ENCODE data around the gene MED12L.
"Not testable (repeated sequence)": the region's sequence is repeated elsewhere in the genome, so short reads cannot be mapped to it uniquely, and the experiment has no call there.

Gene MED12L

DNA sequence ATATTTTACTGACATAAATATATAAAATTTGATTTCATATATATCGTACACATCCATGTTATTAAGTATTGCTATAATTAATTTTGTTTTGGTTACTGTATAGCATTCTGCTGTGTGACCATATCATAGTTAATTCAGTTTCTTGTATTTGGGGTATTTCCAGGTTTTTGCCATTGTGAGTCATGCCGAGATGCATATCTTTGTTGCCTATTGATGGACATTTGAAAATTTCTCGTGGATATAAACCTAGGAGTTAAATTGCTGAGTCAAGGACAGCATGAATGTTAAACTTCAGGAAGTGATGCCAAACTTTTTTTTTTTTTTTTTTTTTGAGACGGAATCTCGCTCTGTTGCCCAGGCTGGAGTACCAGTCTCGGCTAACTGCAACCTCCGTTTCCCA lies 151.3 kb downstream of the MED12L start:
- DNase-seq (ENCODE audit: low read depth): peak; percentile 5

DNA sequence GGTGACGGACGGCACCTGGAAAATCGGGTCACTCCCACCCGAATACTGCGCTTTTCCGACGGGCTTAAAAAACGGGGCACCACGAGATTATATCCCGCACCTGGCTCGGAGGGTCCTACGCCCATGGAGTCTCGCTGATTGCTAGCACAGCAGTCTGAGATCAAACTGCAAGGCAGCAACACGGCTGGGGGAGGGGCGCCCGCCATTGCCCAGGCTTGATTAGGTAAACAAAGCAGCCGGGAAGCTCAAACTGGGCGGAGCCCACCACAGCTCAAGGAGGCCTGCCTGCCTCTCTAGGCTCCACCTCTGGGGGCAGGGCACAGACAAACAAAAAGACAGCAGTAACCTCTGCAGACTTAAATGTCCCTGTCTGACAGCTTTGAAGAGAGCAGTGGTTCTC lies 156.5 kb downstream of the MED12L start:
- not testable (repeated sequence) for DNase-seq (ENCODE audit: low read depth)

DNA sequence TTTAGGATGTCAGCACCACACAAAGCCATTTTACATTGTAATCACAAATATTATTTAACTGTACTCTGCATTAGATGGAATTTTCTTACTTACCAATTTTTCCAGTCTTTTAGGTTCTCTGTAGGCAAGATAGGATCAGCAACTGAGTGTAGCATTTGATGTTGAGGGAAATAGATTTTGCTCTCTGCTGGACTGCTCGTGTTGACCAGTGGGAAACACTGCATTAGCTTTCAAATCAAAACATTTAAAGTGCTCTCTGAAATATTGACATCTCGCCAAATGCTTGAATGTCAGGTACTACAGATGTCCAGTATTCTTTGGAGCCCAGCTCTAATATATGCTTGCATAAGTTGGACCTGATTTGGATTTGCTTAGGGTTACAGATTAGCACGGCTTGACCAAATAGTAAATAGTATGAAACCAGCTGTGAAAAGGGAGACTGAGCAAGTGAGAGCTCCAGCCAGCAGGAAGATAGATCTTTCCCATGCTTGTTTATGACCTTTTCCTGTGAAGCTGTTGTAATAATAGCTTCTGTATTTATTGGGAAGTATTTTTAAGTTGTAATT lies 163.4 kb downstream of the MED12L start:
- DNase-seq (ENCODE audit: low read depth): no peak

DNA sequence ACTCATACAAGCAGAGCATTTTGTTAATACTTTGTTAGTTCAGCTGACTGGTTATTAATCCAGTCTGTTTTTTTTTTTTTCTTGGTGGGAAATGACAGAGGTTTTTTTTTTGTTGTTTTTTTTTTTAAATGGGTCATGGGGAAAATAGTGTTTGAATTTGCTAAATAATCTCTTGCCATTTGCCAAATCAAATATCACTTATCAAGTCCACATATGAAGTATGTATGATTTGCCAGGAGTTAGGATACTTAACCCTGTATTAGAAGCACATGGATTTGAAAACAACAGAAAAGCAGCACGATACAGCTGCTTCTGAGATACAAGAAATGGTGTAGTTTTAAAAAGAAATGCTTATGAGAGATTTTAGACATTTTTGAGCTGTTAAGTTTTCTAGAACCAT lies 171.3 kb downstream of the MED12L start:
- no peak for DNase-seq (ENCODE audit: low read depth)

DNA sequence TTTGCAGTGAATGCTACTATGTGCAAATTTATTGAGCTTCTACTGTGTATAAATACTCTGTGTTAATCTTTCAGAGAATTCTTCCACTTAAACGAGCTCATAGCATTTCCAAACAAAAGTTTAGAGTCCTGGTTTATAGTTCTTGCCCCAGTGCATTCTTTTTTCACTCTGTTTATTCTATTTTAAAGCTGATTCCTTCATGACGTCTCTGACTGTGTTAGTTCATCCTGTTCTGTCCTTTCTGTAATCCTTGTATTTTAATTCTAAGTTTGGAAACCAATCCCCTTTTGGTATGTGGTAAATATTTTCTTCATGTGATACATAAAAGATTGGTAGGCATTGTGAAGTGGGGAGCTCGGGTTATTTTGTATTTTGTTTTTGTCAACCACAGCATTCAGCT lies 174.2 kb downstream of the MED12L start:
- no peak for DNase-seq (ENCODE audit: low read depth)

DNA sequence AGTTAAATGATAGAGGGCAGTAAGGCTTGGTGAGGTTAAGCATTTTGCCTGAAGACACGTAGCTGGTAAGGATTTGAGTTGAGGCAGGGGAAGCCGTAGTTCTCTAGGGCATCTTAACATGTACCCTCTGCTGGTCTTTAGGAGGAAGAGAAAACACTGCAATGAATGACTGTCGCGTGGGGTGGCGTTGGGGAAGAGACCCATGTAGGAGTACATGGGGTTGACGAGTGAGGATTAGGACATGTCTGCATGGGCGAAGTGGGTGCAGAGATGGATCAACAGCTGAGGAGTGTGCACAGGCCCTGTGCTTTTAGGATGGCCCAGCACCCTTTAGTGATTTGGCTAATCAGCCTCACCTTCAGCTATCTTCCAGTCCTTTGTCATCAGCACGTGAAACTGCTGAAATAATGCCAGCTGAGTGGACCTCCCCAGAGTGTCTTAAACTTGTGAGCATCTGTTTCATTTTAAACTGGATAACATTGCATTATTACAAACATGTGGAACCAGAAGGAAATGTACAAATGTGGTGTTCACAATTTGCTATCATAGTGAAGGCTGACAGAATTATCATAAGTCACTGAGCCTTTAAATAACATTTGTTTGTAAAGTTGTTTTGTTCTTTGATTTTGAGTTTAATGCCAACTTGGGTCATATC lies 177.5 kb downstream of the MED12L start:
- DNase-seq (ENCODE audit: low read depth): no peak

DNA sequence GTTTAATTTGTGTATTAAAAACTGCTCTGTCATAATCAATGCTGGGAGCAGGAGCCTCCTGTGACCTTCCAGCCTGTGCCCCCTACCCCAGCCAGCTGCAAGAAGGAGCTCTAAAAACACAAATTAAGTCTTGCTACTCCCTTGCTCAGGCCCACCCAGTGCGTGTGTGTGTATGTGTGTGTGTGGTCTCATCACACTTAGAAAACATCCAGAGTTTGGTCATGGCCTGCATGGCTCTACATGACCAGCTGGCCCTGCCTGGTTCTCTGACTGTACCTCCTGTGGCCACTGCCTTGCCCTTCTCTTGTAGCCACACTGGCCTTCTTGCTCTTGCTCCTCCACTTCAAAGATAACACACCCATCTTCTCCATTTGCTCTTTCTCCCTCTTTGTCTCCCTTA lies 179.1 kb downstream of the MED12L start:
- DNase-seq (ENCODE audit: low read depth): no peak

DNA sequence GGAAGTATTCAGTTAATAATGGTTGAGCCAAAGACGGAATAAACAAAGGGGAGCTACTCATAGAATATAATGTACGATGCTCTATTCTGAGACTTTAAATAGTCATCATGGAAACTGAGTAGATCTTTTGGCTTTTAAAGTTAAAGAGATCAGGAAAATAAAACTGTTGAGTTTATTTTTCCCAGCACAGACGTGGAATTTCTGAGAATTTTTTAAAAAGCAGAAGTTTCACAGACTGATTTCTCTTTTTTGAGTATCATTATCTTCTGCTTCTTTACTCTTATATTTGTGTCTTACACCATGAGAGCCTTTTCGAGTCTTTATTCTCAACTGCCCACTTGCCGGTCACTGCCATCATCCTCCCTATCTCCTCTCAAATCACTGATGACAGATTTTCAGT lies 179.7 kb downstream of the MED12L start:
- no peak for DNase-seq (ENCODE audit: low read depth)

DNA sequence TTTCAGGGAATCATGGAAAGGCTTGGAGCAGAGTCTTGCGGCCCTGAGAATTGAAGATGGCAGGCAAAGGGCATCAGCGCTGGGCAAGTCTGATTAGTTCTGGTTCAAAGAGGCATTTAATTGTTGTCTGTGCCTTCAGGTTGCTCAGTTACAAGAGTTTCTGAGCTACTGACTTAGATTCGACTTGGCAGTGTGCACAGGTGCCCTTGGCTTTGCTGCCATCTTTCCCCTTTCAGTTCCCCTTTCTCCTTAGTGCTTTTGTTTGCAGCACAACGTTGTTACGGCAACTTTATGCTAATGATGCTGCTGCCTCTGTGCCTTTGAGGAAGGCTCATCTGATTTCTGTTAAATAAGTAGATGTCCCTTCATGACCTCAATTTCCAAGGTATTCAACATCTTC lies 180.4 kb downstream of the MED12L start:
- DNase-seq (ENCODE audit: low read depth): no peak

DNA sequence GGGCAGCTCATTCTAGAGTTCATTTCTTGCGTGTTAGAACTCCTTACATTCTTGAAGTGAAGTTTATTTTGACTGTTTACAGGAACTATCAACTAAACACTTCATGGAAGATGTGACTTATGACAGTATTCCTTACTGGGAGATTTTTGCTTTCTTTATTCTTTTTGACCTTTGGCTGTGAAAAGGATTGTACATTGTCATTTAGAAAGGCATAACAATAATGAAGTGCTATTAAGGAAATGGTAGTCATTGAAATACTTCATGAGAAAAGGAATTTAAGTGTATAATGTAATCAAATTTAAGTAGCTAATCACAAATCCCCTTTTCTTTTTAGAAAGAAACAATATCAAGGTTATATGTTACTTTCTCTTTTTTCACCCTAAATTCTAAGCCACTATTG lies 181.6 kb downstream of the MED12L start:
- no peak for DNase-seq (ENCODE audit: low read depth)

DNA sequence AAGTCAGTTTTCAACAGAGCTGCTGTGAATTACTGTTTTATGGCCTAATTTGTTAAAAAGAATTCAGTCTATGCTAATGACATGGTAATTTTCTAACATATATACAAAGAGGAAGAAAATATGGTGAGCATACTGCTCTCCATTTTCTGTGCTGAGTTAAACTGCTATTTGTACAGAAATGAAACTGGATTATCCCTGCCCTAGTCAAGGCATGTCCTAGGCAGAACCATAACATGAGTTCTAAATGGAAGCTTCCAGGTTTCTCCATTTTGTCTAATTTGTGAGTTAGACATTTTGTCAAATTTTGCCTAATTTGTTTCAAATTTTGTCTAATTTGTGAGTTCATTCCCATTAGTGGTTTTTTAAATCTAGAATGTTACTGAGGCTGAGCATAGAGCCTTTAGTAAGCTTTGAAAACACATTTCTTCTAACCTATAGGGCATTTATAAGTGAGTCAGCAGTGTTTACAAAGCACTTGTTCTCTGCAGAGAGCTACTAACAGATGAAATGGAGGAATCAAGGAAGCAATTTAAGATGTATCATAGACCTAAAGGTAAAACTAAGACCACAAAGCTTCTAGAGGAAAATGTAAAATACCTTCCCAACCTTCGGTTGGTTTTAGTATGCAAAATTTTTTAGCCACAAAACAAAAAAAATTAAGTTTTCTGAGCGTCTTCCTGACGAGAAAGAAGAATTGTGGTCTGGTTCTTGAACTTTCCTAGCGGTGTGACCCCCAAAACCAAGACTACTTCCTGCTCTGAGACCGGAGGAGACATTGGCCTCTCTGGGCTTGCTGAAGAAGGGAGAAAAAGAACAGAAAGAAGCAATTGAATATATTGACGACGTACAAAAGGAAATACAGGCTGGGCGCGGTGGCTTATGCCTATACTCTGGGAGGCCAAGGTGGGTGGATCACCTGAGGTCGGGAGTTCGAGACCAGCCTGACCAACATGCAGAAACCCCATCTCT lies 183.1 kb downstream of the MED12L start:
- no peak for DNase-seq (ENCODE audit: low read depth)

DNA sequence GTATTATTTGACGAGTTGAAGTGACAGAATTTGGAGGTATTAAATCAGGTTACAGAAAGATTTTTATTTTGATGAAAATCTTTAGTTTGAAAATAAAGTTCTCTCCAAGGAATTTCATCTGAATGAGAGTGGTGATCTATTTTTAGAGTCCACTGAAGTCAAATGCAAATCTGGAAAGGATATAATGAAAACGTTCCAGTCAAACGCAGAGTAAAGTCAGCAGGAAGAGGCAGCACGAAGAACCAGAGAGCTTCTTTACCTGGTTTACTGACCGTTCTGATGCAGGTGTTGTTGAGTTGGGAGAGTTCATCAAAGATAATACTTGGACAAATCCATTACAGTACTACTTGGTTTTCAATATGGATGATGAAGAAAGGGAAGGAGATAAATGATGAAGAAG lies 184.2 kb downstream of the MED12L start:
- no peak for DNase-seq (ENCODE audit: low read depth)

DNA sequence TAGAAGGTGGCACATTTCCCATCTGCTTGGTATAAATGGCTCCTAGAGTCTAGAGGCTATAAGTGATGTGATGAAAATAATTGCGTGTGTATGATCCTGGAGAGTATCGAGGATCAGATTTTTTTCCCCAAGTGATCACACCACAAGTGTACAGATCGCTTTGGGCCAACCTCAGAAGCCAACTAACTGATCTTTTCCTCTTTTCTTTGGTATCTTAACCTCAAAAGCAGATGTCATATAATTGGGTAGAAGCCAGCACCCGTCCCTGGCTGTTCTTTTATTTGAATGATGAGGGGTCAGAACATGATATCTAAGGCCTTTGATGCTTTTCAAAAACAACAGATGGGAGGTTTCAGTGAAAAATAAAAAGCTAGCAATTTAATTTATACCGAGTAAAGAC lies 189.6 kb downstream of the MED12L start:
- no peak for DNase-seq (ENCODE audit: low read depth)

DNA sequence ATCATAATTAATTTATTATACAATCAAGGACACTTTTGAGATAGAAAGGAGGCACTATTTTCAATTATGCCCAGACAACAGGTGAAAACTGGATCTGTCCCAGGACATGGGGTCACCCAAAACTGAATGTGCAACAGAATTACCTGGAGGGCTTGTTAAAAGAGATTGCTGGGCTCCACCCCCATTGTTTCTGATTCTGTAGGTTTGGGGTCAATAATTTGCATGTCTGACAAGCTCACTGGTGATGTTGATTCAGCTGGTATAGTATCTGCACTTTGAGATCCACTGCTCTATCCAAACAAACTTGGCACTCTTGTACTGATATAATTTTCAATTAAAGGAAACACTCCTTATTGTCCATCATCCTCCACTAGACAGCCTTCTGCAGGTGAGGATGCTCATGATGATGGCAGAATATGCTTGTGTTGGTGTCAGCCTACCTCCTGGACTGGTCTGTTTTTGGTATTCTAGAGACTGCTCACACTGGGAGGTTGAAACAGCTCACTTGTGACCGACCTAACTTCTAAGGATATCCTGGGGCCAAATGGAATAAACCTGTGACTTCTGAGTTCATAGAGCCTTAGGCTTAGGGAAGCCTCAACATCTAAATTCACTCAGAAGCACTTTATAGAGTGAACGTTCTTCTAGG lies 190.7 kb downstream of the MED12L start:
- DNase-seq (ENCODE audit: low read depth): no peak

DNA sequence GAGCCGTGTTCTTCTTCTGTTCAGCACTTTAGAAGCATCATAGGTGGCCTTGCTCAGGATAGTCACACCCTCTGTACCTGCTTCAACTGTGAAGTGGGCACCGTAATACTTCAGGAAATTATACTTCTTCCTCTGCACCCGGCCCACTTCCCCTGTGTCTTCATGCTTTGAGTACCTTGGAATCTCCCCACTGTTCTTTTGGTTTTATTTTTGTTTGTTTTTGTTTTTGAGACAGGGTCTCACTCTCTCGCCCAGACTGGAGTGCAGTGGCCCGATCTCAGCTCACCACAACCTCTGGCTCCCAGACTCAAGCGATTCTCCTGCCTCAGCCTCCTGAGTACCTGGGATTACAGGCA lies 191.2 kb downstream of the MED12L start:
- DNase-seq (ENCODE audit: low read depth): no peak

DNA sequence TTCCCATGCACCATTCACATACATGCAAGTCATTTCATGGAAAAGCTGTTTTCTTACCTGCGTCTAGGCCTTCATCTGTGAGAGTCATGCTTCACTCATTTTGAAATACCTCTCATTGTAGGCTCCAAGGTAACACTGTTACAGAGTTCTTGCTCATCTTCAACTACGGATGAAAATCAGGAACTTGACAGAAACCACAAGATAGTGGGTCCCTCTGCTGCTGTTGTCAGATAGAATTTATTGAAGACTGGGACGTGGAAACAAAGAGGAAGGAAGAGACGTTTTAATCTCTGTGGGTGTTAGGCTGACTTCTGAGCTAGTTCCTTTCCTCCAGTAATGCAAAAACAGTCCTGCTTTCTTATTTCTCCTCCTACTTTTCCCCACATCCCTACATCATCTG lies 192.8 kb downstream of the MED12L start, which contains the start of gene P2RY14:
TSS of gene P2RY14 (minus strand) at position 313 of the 400 bp plus-strand sequence. CDS start 64,226 bp downstream, outside the sequence.
- DNase-seq (ENCODE audit: low read depth): no peak

DNA sequence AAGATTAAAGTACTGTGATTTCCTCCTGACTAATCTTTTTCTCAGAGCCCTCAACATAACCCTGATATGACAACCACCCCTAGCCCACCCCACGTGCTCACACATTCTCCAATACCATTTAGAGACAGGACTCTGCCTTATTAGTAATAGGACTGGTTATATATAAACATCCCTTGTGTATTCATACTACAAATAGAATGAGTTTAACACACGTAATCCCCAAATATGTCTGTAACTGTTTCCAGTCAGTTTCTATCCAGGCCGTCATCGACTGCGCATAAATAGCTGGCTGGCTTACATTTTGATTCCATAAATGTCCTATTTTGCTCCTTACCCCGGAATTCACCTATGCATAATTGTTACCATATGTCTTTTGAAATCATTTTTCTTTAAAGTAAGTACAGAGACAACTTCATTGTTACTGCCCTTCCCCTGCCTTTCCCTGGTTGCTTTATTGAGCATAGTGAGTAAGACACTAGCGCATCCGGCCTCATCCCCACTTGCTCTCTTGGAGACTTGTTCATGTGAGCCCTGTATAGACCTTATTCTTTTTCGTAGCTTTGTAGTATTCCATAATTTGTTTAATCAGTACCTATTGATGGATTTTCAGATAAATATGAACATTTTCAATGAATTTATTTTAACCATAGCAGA lies 196.3 kb downstream of the MED12L start:
- no peak for DNase-seq (ENCODE audit: low read depth)

DNA sequence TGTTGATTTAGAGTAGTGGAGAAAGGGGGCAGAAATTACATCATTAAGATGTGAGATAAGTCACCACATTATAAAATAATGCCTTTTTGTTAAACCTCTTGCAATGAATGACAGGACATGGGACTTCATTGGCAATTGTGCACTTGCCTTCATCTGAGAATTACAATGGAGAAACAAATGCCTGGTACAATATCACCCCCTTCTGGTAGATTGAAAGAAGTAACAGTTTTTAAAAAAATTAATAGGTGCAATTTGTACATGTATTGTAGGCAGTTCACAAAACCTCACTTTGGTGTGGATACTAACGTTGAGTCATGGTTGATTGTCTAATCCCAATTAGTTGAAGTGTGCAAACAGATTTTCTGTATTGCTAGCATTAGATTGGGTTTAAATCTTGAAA lies 197.5 kb downstream of the MED12L start:
- peak; percentile 58 for DNase-seq (ENCODE audit: low read depth)

DNA sequence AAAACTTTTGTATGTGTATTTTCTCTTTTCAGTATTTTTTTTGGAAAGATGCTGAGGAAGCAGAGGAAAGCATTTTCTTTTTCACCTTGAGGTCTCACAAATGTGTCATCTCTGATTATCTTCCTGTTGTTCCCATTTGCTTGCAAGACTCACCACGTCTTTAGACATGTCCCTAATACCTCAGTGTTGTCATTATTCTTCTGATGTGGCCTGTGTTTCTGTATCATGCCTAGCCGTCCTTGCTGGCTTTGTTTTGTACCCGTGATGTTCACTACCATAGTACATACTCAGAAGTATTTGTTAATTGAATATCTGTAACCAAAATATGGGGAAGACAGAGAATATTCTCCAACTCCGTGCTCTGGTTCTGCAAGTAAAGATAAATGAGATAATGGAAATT lies 197.9 kb downstream of the MED12L start:
- DNase-seq (ENCODE audit: low read depth): no peak

DNA sequence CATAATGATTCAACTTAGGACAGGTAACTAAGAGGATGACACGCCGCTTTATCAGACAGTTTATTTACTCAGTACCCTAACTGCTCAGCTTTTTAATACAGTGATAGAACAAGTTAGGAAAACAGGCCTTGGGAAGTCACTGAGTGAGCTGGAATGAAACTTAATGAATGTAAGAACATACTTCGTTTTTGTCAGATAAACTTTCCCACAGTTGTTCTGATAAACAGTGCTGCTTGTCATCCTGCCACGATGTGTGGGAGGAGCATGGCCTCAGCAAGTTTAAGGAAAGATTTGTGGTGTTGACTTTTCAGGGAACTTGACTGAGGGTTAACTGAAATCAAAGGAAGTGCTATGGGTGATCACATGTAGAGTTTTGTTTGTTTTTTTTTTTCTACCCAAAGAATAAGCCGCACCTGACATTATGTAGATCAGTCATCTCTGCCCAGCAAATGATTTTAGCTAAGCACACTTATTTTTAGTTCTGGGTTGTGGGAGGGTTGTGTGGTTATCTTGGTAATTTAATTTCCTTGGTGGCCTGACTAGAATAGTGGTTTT lies 198.5 kb downstream of the MED12L start:
- DNase-seq (ENCODE audit: low read depth): peak; percentile 43

DNA sequence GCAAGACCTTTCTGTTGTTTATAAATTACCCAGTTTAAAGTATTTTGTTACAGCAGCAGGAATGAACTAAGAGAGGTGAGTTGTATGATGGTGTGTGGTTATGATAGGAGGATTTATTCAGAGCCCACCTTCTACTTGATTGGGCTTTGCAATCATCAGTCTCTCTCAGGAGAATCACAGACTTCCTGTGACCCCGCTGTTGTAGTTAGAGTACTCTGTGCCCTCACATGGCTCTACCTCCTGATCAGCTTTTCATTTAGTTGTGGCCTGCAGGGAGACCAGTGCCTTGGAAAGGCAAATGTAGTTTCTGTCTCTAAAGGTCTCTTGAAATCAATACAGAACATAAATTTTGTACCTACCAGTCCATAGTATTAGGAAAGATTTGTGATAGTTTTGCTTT lies 200.5 kb downstream of the MED12L start:
- DNase-seq (ENCODE audit: low read depth): no peak

DNA sequence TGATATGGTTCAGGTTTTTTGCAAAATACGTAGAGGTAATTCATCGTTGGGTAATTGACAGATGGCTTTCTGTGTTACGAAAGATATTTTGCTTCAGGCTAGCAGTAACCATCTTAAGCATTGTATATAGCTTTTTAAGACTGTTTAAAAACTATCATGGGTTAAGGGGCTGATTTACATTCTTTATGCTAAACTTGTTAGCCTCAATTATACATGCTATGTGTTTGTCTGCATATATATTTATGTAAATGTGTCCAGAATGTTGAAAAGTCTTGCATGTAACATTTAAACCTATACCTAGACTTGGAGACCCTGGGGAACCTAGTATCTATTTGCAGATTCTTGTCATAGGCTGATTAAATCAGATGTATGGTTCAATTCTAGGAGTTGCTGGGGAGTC lies 204.0 kb downstream of the MED12L start:
- DNase-seq (ENCODE audit: low read depth): no peak
